A549 treated with AZD9567 at 1 μM for 4 hours (cell line): ENCODE results near the gene ANKRD40. TPM values are rescaled to one million over a fixed set of nuclear protein-coding genes. Genes with fewer than 3 reads are reported as not detected.

Experiments
- total RNA-seq: library from RNA; stranded (reverse); fragments of 200-300 nt; extraction: Qiagen RNA extraction; gene quantifications from 5 replicates; pipeline ENCODE4 v1.2.3, GENCODE V29; 2022; ENCODE audit not compliant: insufficient read depth

The ANKRD40 gene, protein sequence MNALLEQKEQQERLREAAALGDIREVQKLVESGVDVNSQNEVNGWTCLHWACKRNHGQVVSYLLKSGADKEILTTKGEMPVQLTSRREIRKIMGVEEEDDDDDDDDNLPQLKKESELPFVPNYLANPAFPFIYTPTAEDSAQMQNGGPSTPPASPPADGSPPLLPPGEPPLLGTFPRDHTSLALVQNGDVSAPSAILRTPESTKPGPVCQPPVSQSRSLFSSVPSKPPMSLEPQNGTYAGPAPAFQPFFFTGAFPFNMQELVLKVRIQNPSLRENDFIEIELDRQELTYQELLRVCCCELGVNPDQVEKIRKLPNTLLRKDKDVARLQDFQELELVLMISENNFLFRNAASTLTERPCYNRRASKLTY
- total RNA-seq, result 44.7 to 60.7 TPM (median 47.0 TPM) in 5 replicates

DNA sequence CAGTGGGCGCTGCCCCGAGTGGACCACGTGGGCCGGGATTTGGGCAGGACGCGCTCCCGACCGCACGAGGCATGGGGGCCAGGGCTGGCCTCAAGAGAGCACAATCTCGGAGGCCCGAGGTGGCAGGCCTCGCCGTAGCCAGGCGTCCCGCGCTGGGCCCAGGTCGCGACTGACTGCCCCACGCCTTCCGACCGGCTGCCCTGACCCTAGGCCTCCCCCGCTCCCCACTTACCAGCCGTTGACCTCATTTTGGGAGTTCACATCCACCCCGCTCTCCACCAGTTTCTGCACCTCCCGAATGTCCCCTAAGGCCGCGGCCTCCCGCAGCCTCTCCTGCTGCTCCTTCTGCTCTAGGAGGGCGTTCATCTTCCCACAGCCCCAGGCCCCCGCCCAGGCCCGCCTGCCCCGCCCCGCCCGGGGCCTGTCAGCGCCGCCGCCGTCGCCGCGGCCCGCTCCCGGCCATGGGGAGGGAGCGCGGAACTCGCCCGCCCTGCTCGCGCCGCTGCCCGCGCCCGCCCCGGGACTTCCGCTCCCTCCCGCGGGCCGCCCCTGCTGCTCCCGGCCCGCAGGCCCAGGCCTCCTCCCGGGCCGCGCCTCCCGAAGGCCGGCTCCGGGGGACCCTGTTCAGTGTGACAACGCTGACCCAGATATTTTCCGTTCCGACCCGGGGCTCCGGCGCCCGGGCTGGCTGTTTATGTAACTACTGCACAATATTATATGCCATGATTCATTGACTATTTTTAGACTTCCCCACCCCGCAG lies at the start of gene ANKRD40:
TSS of gene ANKRD40 (minus strand) at position 626 of the 761 bp plus-strand sequence. CDS start at position 366, 260 bp downstream.

DNA sequence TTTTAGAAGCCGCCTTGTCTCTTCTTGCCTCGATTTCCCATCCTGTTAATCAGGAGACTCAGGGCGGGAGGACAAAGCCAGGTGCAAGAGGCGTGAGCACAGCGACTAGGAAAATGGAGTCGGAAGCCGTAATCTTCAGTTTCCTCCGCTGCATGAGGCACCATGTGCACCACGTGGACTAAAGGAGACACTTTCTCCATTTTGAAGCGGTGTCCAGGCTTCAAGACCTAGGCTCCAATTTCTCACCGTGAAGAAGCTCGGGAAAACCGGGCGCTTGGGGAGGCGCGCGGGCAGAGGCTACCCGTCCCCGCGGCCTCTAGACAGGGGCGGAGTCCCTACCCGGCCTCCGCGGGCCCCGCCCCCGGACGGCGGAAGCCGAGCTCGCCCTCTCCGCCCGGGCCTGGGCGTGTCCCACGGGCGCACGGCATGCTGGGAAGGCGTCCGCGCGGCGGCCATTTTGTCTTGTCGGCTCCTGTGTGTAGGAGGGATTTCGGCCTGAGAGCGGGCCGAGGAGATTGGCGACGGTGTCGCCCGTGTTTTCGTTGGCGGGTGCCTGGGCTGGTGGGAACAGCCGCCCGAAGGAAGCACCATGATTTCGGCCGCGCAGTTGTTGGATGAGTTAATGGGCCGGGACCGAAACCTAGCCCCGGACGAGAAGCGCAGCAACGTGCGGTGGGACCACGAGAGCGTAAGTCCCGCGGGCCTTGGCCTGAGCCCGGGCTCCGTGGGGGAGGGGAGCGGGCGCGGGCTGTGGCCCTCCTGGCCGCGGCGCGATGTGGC lies 11.6 kb upstream of the ANKRD40 start, which contains the start of gene LUC7L3:
TSS of gene LUC7L3 (plus strand) at position 460 of the 780 bp plus-strand sequence. CDS start at position 590, 130 bp downstream.

Other genes with a start within 250 kb of the ANKRD40 start
- gene CHAD, start 239.0 kb downstream of the ANKRD40 start, total RNA-seq, result not detected in 5 replicates
- 21.7 to 38.2 TPM (median 34.6 TPM) in 5 replicates for gene RSAD1, start 229.1 kb downstream of the ANKRD40 start, total RNA-seq
- gene MYCBPAP, start 199.5 kb downstream of the ANKRD40 start, total RNA-seq, result 0.38 to 3.2 TPM (median 0.53 TPM) in 5 replicates
- gene EPN3, start 175.2 kb downstream of the ANKRD40 start, total RNA-seq, result 0.07 to 0.16 TPM (median 0.11 TPM) in 4 of 5 replicates, not detected in the other
- 57.5 to 87.2 TPM (median 83.8 TPM) in 5 replicates for gene SPATA20, start 160.7 kb downstream of the ANKRD40 start, total RNA-seq
- 1.5 to 3.9 TPM (median 3.6 TPM) in 5 replicates for gene CACNA1G, start 147.2 kb downstream of the ANKRD40 start, total RNA-seq
- gene ABCC3, start 73.0 kb downstream of the ANKRD40 start, total RNA-seq, result 99.1 to 156 TPM (median 140 TPM) in 5 replicates
- gene LUC7L3, start 11.7 kb upstream of the ANKRD40 start, total RNA-seq, result 72.0 to 142 TPM (median 95.1 TPM) in 5 replicates
- not detected in 5 replicates for gene ANKRD40CL, start 59.6 kb upstream of the ANKRD40 start, total RNA-seq
- 0.02 to 0.04 TPM (median 0.03 TPM) in 3 of 5 replicates, not detected in the others for gene WFIKKN2, start 127.7 kb upstream of the ANKRD40 start, total RNA-seq
- gene TOB1, start 158.4 kb upstream of the ANKRD40 start, total RNA-seq, result 67.8 to 119 TPM (median 74.5 TPM) in 5 replicates